Vagina (tissue), 2 donors: ENCODE measurements around the gene KCNQ2. TPM values are rescaled to one million over a fixed set of nuclear protein-coding genes. Genes with fewer than 3 reads are reported as not detected.

ENCODE experiments used
- DNase-seq, 2 donors: peaks; one replicate each; pipeline ENCODE4 v3.0.0-alpha.2; 2017; ENCODE audit errors: extremely low spot score in 2 of 2
- H3K27ac ChIP-seq: fragments of 200-600 bp; sonication (generic); one replicate; pipeline ENCODE4 v1.5.1; 2019
- H3K27me3 ChIP-seq: fragments of 200-600 bp; sonication (generic); one replicate; pipeline ENCODE4 v1.5.1; 2019
- H3K36me3 ChIP-seq, 2 donors: fragments of 200-600 bp; sonication (generic); one replicate each; pipeline ENCODE4 v1.5.1; 2017 to 2019
- H3K4me1 ChIP-seq: fragments of 200-600 bp; sonication (generic); one replicate; pipeline ENCODE4 v1.5.1; 2019
- H3K4me3 ChIP-seq, 2 donors: fragments of 200-600 bp; sonication (generic); 1 replicate in 1 of 2; 2 replicates in 1 of 2; pipeline ENCODE4 v1.5.1; 2016 to 2019
- H3K9me3 ChIP-seq: fragments of 200-600 bp; sonication (generic); one replicate; pipeline ENCODE4 v1.5.1; 2019
- CTCF ChIP-seq, 3 experiments: fragments of 450-650 bp in 2 of 3; fragments of 200-600 bp in 1 of 3; sonication (generic) in 1 of 3; IDR thresholded peaks; one replicate each; pipeline ENCODE4 v1.5.1; 2017 to 2019; ENCODE audit warnings: antibody characterized with exemption in 3 of 3, mild to moderate bottlenecking in 2 of 3, moderate library complexity in 2 of 3
- POLR2A ChIP-seq, 2 donors: fragments of 450-650 bp; IDR thresholded peaks; one replicate each; pipeline ENCODE4 v1.6.1; 2017; ENCODE audit warnings: antibody characterized with exemption in 2 of 2, mild to moderate bottlenecking in 2 of 2, moderate library complexity in 2 of 2
- POLR2AphosphoS5 ChIP-seq, 2 donors: sonication (generic); formaldehyde crosslinking; IDR thresholded peaks; one replicate each; pipeline ENCODE4 v1.9.0; 2017; ENCODE audit warnings: antibody characterized with exemption in 2 of 2, mild to moderate bottlenecking in 2 of 2, low read depth in 1 of 2; ENCODE audit not compliant: insufficient read depth in 1 of 2
- intact Hi-C: fragments of 100-400 bp; cut with DNase I; formaldehyde crosslinking; loops from one replicate; pipeline ENCODE4 v1.15.1; 2023
- total RNA-seq: library from RNA; depleted of rRNA; stranded (reverse); fragments of >200 nt; gene quantifications from one replicate; pipeline ENCODE4 v1.2.3, GENCODE V29; 2016

The KCNQ2 gene
- total RNA-seq, 1 donor from 2014 or later: 1.2 TPM

GRCh38 chr20:63397155-63397843 is 75.2 kb downstream of the KCNQ2 start:
- no peaks in the 10 kb centered on the region for H3K27me3 ChIP-seq
- H3K9me3 ChIP-seq: no peaks in the 10 kb centered on the region
- no peaks in the 10 kb centered on the region for H3K36me3 ChIP-seq
- no peaks in the 10 kb centered on the region for H3K4me1 ChIP-seq
- no peak for DNase-seq
- no peak overlapping the region for H3K27ac ChIP-seq
- TF ChIP-seq POLR2A (IDR thresholded peaks at IDR 0.05) (no peak), POLR2AphosphoS5 (IDR thresholded peaks at IDR 0.05; ENCODE audit: insufficient read depth in 1 of 2, low read depth in 1 of 2) (no peak), CTCF (IDR thresholded peaks at IDR 0.05) (no peak)
- intact Hi-C loops: no loop called here
- H3K4me3 ChIP-seq: no peak overlapping the region

- intact Hi-C loops: no loop called here
- no peak overlapping the region for H3K4me3 ChIP-seq
- no peaks in the 10 kb centered on the region for H3K27me3 ChIP-seq
- no peaks in the 10 kb centered on the region for H3K36me3 ChIP-seq
- DNase-seq: no peak
- no peaks in the 10 kb centered on the region for H3K9me3 ChIP-seq
- no peak for TF ChIP-seq POLR2A (IDR thresholded peaks at IDR 0.05)
- no peak for TF ChIP-seq CTCF (IDR thresholded peaks at IDR 0.05)
- no peak for TF ChIP-seq POLR2AphosphoS5 (IDR thresholded peaks at IDR 0.05; ENCODE audit: insufficient read depth in 1 of 2, low read depth in 1 of 2)
- H3K27ac ChIP-seq: no peak overlapping the region
- no peaks in the 10 kb centered on the region for H3K4me1 ChIP-seq
These were observed 76.2 kb downstream of the KCNQ2 start for GRCh38 chr20:63396300-63396699.

- intact Hi-C loops: no loop called here
- TF ChIP-seq POLR2A (IDR thresholded peaks at IDR 0.05) (no peak), POLR2AphosphoS5 (IDR thresholded peaks at IDR 0.05; ENCODE audit: insufficient read depth in 1 of 2, low read depth in 1 of 2) (no peak), CTCF (IDR thresholded peaks at IDR 0.05) (no peak)
- H3K4me3 ChIP-seq: no peak overlapping the region
- H3K9me3 ChIP-seq: no peaks in the 10 kb centered on the region
- H3K27ac ChIP-seq: no peak overlapping the region
- H3K36me3 ChIP-seq: no peaks in the 10 kb centered on the region
- no peaks in the 10 kb centered on the region for H3K4me1 ChIP-seq
- no peak for DNase-seq
- H3K27me3 ChIP-seq: no peaks in the 10 kb centered on the region
These were observed 76.7 kb downstream of the KCNQ2 start for GRCh38 chr20:63395723-63396122.

- intact Hi-C loops: no loop called here
- Histone ChIP-seq H3K4me1 (no peaks in the 10 kb centered on the region), H3K27ac (no peak overlapping the region), H3K9me3 (no peaks in the 10 kb centered on the region), H3K4me3 (no peak overlapping the region), H3K36me3 (no peaks in the 10 kb centered on the region), H3K27me3 (no peaks in the 10 kb centered on the region)
- DNase-seq: no peak
- TF ChIP-seq CTCF (IDR thresholded peaks at IDR 0.05) (no peak), POLR2A (IDR thresholded peaks at IDR 0.05) (no peak), POLR2AphosphoS5 (IDR thresholded peaks at IDR 0.05; ENCODE audit: insufficient read depth in 1 of 2, low read depth in 1 of 2) (no peak)
These were observed 77.5 kb downstream of the KCNQ2 start for GRCh38 chr20:63394920-63395455.
